ENCODE measurements around the gene FBXL20. TPM values are rescaled to one million over a fixed set of nuclear protein-coding genes. Genes with fewer than 3 reads are reported as not detected.

FBXL20 gene
- total RNA-seq, 1 experiment from 2014 or later, result 17.2 TPM

DNA sequence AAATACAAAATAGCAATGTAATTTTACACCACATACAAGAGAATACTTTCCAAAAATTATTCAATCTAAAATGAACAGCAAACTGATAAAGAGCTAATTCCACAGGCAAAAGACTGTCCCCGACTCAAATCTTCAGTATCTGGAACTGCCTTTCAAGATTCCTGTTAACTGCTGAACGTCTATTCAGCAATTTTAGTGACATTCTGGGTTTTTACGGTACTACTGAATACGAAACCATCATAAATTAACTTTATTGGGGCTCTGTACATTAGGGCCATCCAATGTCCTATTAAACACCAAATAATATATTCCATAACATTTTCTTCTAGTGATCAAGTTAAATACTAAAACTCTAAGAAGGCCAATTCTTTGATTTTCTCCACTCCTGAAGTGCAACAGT is 1.6 kb downstream of the FBXL20 start (continued):
- TF ChIP-seq TCF7L2 (IDR thresholded peaks at IDR 0.05; ENCODE audit: borderline replicate concordance, extremely low read depth, insufficient read depth, insufficient read length) (no peak), JUND (IDR thresholded peaks at IDR 0.05) (no peak)

DNA sequence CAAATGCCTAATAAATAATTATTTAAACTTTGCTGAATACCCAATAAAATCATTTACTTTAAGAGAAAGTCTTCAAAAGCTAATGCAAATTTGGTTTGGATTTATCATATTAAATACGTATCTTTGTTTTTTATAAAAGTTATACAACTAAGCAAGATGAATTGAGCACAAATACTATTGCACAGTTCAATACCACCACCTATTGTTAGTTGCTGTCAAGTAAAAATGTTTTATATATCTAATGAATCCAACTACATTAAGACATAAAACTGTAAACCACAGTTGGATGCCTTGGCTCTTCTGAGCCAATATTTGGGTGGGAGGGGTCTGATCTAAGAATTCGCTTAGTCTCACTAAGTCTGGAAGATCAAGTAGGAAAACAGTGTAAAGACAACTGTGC is 7.7 kb downstream of the FBXL20 start:
- CTCF ChIA-PET, result interaction anchor here (1.0 kb wide), 1 partner anchor 411 kb away, joined by 3 read pairs; no protein-coding TSS in a partner anchor
- H3K36me3 ChIP-seq (ENCODE audit: control insufficient read depth in 1 of 2, insufficient read depth in 2 of 2, low read length in 2 of 2), result no peaks in the 10 kb centered on the region
- no peak overlapping the region for H3K27ac ChIP-seq (ENCODE audit: low read depth, low read length)
- no peaks in the 10 kb centered on the region; the same call in 1 of the 2 replicates for H4K20me1 ChIP-seq (ENCODE audit: insufficient read depth)
- H3K4me1 ChIP-seq (ENCODE audit: control insufficient read depth in 1 of 2, insufficient read depth in 2 of 2, low read length in 2 of 2), result no peaks in the 10 kb centered on the region
- no peak for TF ChIP-seq SP1 (IDR thresholded peaks at IDR 0.05; ENCODE audit: low read depth)
- peak; percentile 27; the same call in 1 of the 2 replicates for TF ChIP-seq RAD21 (IDR thresholded peaks at IDR 0.05; ENCODE audit: low read depth)
- intact Hi-C loops (cut with micrococcal nuclease), result no loop called here
- no peak overlapping the region for H3K9ac ChIP-seq (ENCODE audit: low read length)
- H2AFZ ChIP-seq (ENCODE audit: low read depth, low read length, poor library complexity, severe bottlenecking), result no peak overlapping the region
- H3K79me2 ChIP-seq (ENCODE audit: insufficient read depth, low read length), result no peaks in the 10 kb centered on the region
- H3K9me2 ChIP-seq (ENCODE audit: insufficient read depth), result no peaks in the 10 kb centered on the region
- RAD21 ChIA-PET (ENCODE audit: low non-redundant PET in 1 of 2, low total read pairs in 2 of 2, uncharacterized antibody in 2 of 2, unreplicated experiment in 2 of 2), result no interaction called here
- H3K27me3 ChIP-seq (ENCODE audit: insufficient read depth, low read length), result no peaks in the 10 kb centered on the region
- BruUV-seq (replicated peaks), result no TSS peak
- no peaks in the 10 kb centered on the region for H3K9me3 ChIP-seq (ENCODE audit: control insufficient read depth in 1 of 2, insufficient read depth in 1 of 2, low read depth in 1 of 2, low read length in 2 of 2)
- H3K4me2 ChIP-seq (ENCODE audit: low read length), result no peak overlapping the region
- POLR2A ChIA-PET, result no interaction called here
- ATAC-seq, result no peak
- H3K4me3 ChIP-seq (replicated peaks in 1 of 2; ENCODE audit: low read depth in 1 of 2, low read length in 2 of 2), result no peak overlapping the region
- no peak for DNase-seq (ENCODE audit: low read depth, low spot score)

DNA sequence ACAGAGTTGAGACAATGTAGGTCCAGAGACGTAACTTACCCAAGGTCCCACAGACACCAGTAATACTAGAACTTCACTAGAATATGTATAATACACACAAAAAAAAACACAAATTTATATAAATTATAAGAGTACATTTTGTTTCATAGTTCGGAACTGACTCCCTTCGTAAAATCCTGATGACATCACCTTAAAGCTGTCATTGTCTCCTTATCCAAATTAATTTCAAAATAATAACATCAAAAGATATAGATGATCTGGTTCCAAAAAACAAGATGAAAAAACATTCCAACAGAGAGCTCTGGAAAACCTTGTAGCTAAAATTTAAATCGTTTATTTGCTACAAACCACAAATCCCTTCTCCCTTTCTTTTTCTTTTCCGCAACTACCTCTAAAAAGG is 10.0 kb downstream of the FBXL20 start:
- no peaks in the 10 kb centered on the region for H3K9me2 ChIP-seq (ENCODE audit: insufficient read depth)
- no peaks in the 10 kb centered on the region; the same call in 1 of the 2 replicates for H4K20me1 ChIP-seq (ENCODE audit: insufficient read depth)
- no peak overlapping the region for H3K9ac ChIP-seq (ENCODE audit: low read length)
- TF ChIP-seq EGR1 (IDR thresholded peaks at IDR 0.05; ENCODE audit: low read depth) (no peak), POLR2AphosphoS5 (IDR thresholded peaks at IDR 0.05; ENCODE audit: low read depth, low read length) (no peak), ATF3 (IDR thresholded peaks at IDR 0.05) (no peak)
- TF ChIP-seq, protein P1, sequence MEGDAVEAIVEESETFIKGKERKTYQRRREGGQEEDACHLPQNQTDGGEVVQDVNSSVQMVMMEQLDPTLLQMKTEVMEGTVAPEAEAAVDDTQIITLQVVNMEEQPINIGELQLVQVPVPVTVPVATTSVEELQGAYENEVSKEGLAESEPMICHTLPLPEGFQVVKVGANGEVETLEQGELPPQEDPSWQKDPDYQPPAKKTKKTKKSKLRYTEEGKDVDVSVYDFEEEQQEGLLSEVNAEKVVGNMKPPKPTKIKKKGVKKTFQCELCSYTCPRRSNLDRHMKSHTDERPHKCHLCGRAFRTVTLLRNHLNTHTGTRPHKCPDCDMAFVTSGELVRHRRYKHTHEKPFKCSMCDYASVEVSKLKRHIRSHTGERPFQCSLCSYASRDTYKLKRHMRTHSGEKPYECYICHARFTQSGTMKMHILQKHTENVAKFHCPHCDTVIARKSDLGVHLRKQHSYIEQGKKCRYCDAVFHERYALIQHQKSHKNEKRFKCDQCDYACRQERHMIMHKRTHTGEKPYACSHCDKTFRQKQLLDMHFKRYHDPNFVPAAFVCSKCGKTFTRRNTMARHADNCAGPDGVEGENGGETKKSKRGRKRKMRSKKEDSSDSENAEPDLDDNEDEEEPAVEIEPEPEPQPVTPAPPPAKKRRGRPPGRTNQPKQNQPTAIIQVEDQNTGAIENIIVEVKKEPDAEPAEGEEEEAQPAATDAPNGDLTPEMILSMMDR (IDR thresholded peaks at IDR 0.05 in 2 of 3, conservative IDR thresholded peaks at IDR 0.05 in 1 of 3; ENCODE audit: borderline replicate concordance in 1 of 3, insufficient read depth in 1 of 3, low read depth in 2 of 3, low read length in 2 of 3), result no peak
- H3K27ac ChIP-seq (ENCODE audit: low read depth, low read length), result no peak overlapping the region
- no peaks in the 10 kb centered on the region for H3K4me1 ChIP-seq (ENCODE audit: control insufficient read depth in 1 of 2, insufficient read depth in 2 of 2, low read length in 2 of 2)
- no peak for DNase-seq (ENCODE audit: low read depth, low spot score)
- no peak overlapping the region for H3K4me3 ChIP-seq (replicated peaks in 1 of 2; ENCODE audit: low read depth in 1 of 2, low read length in 2 of 2)
- no peak overlapping the region for H3K4me2 ChIP-seq (ENCODE audit: low read length)
- no TSS peak for BruUV-seq (replicated peaks)
- intact Hi-C loops (cut with micrococcal nuclease), result no loop called here
- no peaks in the 10 kb centered on the region for H3K36me3 ChIP-seq (ENCODE audit: control insufficient read depth in 1 of 2, insufficient read depth in 2 of 2, low read length in 2 of 2)
- ChIA-PET CTCF (no interaction called here), POLR2A (no interaction called here), RAD21 (ENCODE audit: low non-redundant PET in 1 of 2, low total read pairs in 2 of 2, uncharacterized antibody in 2 of 2, unreplicated experiment in 2 of 2) (no interaction called here)
- ATAC-seq, result no peak
- H3K27me3 ChIP-seq (ENCODE audit: insufficient read depth, low read length), result no peaks in the 10 kb centered on the region
- H2AFZ ChIP-seq (ENCODE audit: low read depth, low read length, poor library complexity, severe bottlenecking), result no peak overlapping the region
- no peaks in the 10 kb centered on the region for H3K9me3 ChIP-seq (ENCODE audit: control insufficient read depth in 1 of 2, insufficient read depth in 1 of 2, low read depth in 1 of 2, low read length in 2 of 2)
- H3K79me2 ChIP-seq (ENCODE audit: insufficient read depth, low read length), result no peaks in the 10 kb centered on the region

Data from HCT116 (cell line).